Measurements from ENCODE around the gene PKN1. TPM values are rescaled to one million over a fixed set of nuclear protein-coding genes. Genes with fewer than 3 reads are reported as not detected.

PKN1 gene
- polyA plus RNA-seq, 3 donors = 101 to 109 (median 108) TPM

GRCh38 chr19:14507704-14508542 is 74.8 kb downstream of the PKN1 start:
- DNase-seq = no peak

GRCh38 chr19:14510311-14511228 is 77.5 kb downstream of the PKN1 start:
- no peak for DNase-seq

GRCh38 chr19:14511229-14511593 is 78.1 kb downstream of the PKN1 start:
- no peak for DNase-seq

GRCh38 chr19:14512406-14512961 is 79.4 kb downstream of the PKN1 start:
- DNase-seq = no peak

- no peak for DNase-seq
Observed at GRCh38 chr19:14514215-14514863, 81.2 kb downstream of the PKN1 start.

- DNase-seq = no peak
Observed at GRCh38 chr19:14515501-14516047, 82.5 kb downstream of the PKN1 start.

GRCh38 chr19:14516048-14516534 is 83.0 kb downstream of the PKN1 start:
- no peak for DNase-seq

- no peak for DNase-seq
Observed at GRCh38 chr19:14516746-14517438, 83.8 kb downstream of the PKN1 start.

GRCh38 chr19:14517446-14517839 is 84.3 kb downstream of the PKN1 start:
- no peak for DNase-seq

GRCh38 chr19:14517840-14518505 is 84.9 kb downstream of the PKN1 start, which contains the start of gene DNAJB1:
Gene DNAJB1 (minus strand): TSS chr19:14518397. CDS start chr19:14518349, 48 bp downstream.
- peak; percentile 52 for DNase-seq

- no peak for DNase-seq
Observed at GRCh38 chr19:14519245-14519859, 86.2 kb downstream of the PKN1 start.

- DNase-seq = no peak
Observed at GRCh38 chr19:14519860-14520407, 86.8 kb downstream of the PKN1 start.

- DNase-seq = no peak
Observed at GRCh38 chr19:14520543-14520942, 87.4 kb downstream of the PKN1 start.

Other genes starting within 250 kb of the PKN1 start
- gene ADGRL1, start 227.1 kb upstream of the PKN1 start, polyA plus RNA-seq (ENCODE audit: insufficient read length in 3 of 3) = 10 to 100 TPM; 41.5 to 51.7 (median 45.3) TPM
- 10 to 100 TPM; 19.1 to 19.9 (median 19.2) TPM for gene ADGRE5, start 51.9 kb upstream of the PKN1 start, polyA plus RNA-seq (ENCODE audit: insufficient read length in 3 of 3)
- gene DDX39A, start 14.0 kb upstream of the PKN1 start, polyA plus RNA-seq (ENCODE audit: insufficient read length in 3 of 3) = 10 to 100 TPM; 54.0 to 67.7 (median 65.9) TPM
- gene PTGER1, start 42.0 kb downstream of the PKN1 start, polyA plus RNA-seq (ENCODE audit: insufficient read length in 3 of 3) = 1 to 10 TPM; 5.6 to 7.0 (median 6.3) TPM
- 100 to 1,000 TPM in 1 of 3 donors, 10 to 100 TPM in 2; 93.8 to 104 (median 97.9) TPM for gene GIPC1, start 62.8 kb downstream of the PKN1 start, polyA plus RNA-seq (ENCODE audit: insufficient read length in 3 of 3)
- 100 to 1,000 TPM in 1 of 3 donors, 10 to 100 TPM in 2; 93.2 to 109 (median 95.9) TPM for gene DNAJB1, start 85.1 kb downstream of the PKN1 start, polyA plus RNA-seq (ENCODE audit: insufficient read length in 3 of 3)
- 100 to 1,000 TPM; 156 to 183 (median 160) TPM for gene TECR, start 96.3 kb downstream of the PKN1 start, polyA plus RNA-seq (ENCODE audit: insufficient read length in 3 of 3)
- 100 to 1,000 TPM; 107 to 138 (median 131) TPM for gene NDUFB7, start 138.8 kb downstream of the PKN1 start, polyA plus RNA-seq (ENCODE audit: insufficient read length in 3 of 3)
- under 1 TPM in 2 of 3 donors, not detected in 1; 0.10 to 0.18 TPM for gene CLEC17A, start 149.8 kb downstream of the PKN1 start, polyA plus RNA-seq (ENCODE audit: insufficient read length in 3 of 3)
- gene ADGRE3, start 241.5 kb downstream of the PKN1 start, polyA plus RNA-seq (ENCODE audit: insufficient read length in 3 of 3) = under 1 TPM in 1 of 3 donors, not detected in 2; 0.10 TPM

Data from renal pelvis (tissue), 4 donors.